OCI-LY1 (cell line): Measurements from ENCODE around the gene POLR2E.

Experiments
- H2AFZ ChIP-seq: fragments of 200-600 bp; sonication (generic), shearing (Covaris generic); 2 replicates; pipeline ENCODE4 v1.6.0; 2014; ENCODE audit warnings: antibody characterized with exemption, mild to moderate bottlenecking, low read length
- H3F3A ChIP-seq: fragments of 200-600 bp; sonication (generic), shearing (Covaris generic); 2 replicates; pipeline ENCODE4 v1.6.0; 2014; ENCODE audit warnings: mild to moderate bottlenecking, antibody characterized with exemption, low read length, moderate library complexity; ENCODE audit not compliant: insufficient read depth
- H3K27ac ChIP-seq: fragments of 200-600 bp; sonication (generic); 2 replicates; pipeline ENCODE4 v1.5.1; 2014; ENCODE audit warnings: low read length, mixed run types, mild to moderate bottlenecking, low read depth; ENCODE audit not compliant: poor library complexity, severe bottlenecking
- H3K27me3 ChIP-seq: fragments of 200-600 bp; sonication (generic); 2 replicates; pipeline ENCODE4 v1.6.0; 2014; ENCODE audit warnings: antibody characterized with exemption, mild to moderate bottlenecking, low read length, moderate library complexity; ENCODE audit not compliant: insufficient read depth
- H3K36me3 ChIP-seq: fragments of 200-600 bp; sonication (generic); 2 replicates; pipeline ENCODE4 v1.6.1; 2014; ENCODE audit warnings: mild to moderate bottlenecking, antibody characterized with exemption, low read length, moderate library complexity, mixed read lengths; ENCODE audit not compliant: insufficient read depth
- H3K4me1 ChIP-seq: fragments of 200-600 bp; sonication (generic); 2 replicates; pipeline ENCODE4 v1.5.1; 2014; ENCODE audit warnings: mild to moderate bottlenecking, low read length, moderate library complexity; ENCODE audit not compliant: insufficient read depth, severe bottlenecking
- H3K4me2 ChIP-seq: fragments of 200-600 bp; sonication (generic), shearing (Covaris generic); 2 replicates; pipeline ENCODE4 v1.6.1; 2014; ENCODE audit warnings: low read length
- H3K4me3 ChIP-seq: fragments of 200-600 bp; sonication (generic); 2 replicates; pipeline ENCODE4 v1.5.1; 2014; ENCODE audit warnings: low read length, low read depth, mild to moderate bottlenecking, mixed read lengths; ENCODE audit not compliant: poor library complexity, severe bottlenecking
- H3K79me2 ChIP-seq: fragments of 200-600 bp; shearing (Covaris generic); 2 replicates; pipeline ENCODE4 v1.6.1; 2016; ENCODE audit warnings: mixed run types, low read length, mixed read lengths; ENCODE audit not compliant: insufficient read depth
- H3K9ac ChIP-seq: fragments of 200-600 bp; sonication (generic), shearing (Covaris generic); 2 replicates; pipeline ENCODE4 v1.6.1; 2014; ENCODE audit warnings: mild to moderate bottlenecking, low read length, mixed read lengths
- H3K9me2 ChIP-seq: fragments of 200-600 bp; sonication (generic), shearing (Covaris generic); 2 replicates; pipeline ENCODE4 v1.6.1; 2014; ENCODE audit warnings: low read depth, mild to moderate bottlenecking, low read length, mixed read lengths
- H3K9me3 ChIP-seq: fragments of 200-600 bp; shearing (Covaris generic); 2 replicates; pipeline ENCODE4 v1.6.1; 2014; ENCODE audit warnings: low read length, mixed read lengths
- H4K20me1 ChIP-seq: fragments of 200-600 bp; sonication (generic), shearing (Covaris generic); 2 replicates; pipeline ENCODE4 v1.6.0; 2016; ENCODE audit warnings: mild to moderate bottlenecking, low read length; ENCODE audit not compliant: insufficient read depth
- CTCF ChIP-seq: fragments of 200-600 bp; sonication (generic), shearing (Covaris generic); IDR thresholded peaks from 2 replicates; pipeline ENCODE4 v1.5.1; 2017; ENCODE audit warnings: mild to moderate bottlenecking, antibody characterized with exemption, low read length, moderate library complexity, mixed read lengths
- EZH2 ChIP-seq: fragments of 200-600 bp; sonication (generic), shearing (Covaris generic); IDR thresholded peaks from 2 replicates; pipeline ENCODE4 v1.8.0; 2017; ENCODE audit warnings: borderline replicate concordance, mixed run types, mild to moderate bottlenecking, antibody characterized with exemption, low read length, moderate library complexity, mixed read lengths

The POLR2E gene

GRCh38 chr19:1108291-1109031 lies 13.3 kb upstream of the POLR2E start:
- no peak overlapping the region for H2AFZ ChIP-seq
- H3K9me3 ChIP-seq: no peaks in the 10 kb centered on the region
- TF ChIP-seq EZH2 (no peak), CTCF (no peak)
- no peak overlapping the region for H3K4me3 ChIP-seq
- no peaks in the 10 kb centered on the region for H3K79me2 ChIP-seq
- no peaks in the 10 kb centered on the region for H3K27me3 ChIP-seq
- no peak overlapping the region for H3K9ac ChIP-seq
- no peaks in the 10 kb centered on the region for H3F3A ChIP-seq
- H3K9me2 ChIP-seq: no peaks in the 10 kb centered on the region
- H3K27ac ChIP-seq: no peak overlapping the region
- H3K36me3 ChIP-seq: peaks cover 14% of the 10 kb centered on the region; the same call in 1 of the 2 replicates
- H3K4me1 ChIP-seq: peaks cover 24% of the 10 kb centered on the region
- H3K4me2 ChIP-seq: no peak overlapping the region
- H4K20me1 ChIP-seq: no peaks in the 10 kb centered on the region

GRCh38 chr19:1107661-1108261 lies 12.6 kb upstream of the POLR2E start:
- Histone ChIP-seq H3K9me3 (no peaks in the 10 kb centered on the region), H4K20me1 (no peaks in the 10 kb centered on the region), H2AFZ (no peak overlapping the region), H3K4me3 (no peak overlapping the region), H3K9ac (no peak overlapping the region), H3K4me1 (peaks cover 29% of the 10 kb centered on the region), H3K4me2 (no peak overlapping the region), H3K9me2 (no peaks in the 10 kb centered on the region), H3F3A (no peaks in the 10 kb centered on the region), H3K27ac (no peak overlapping the region), H3K79me2 (no peaks in the 10 kb centered on the region), H3K36me3 (peaks cover 14% of the 10 kb centered on the region; the same call in 1 of the 2 replicates), H3K27me3 (no peaks in the 10 kb centered on the region)
- no peak for TF ChIP-seq EZH2
- TF ChIP-seq CTCF: no peak

GRCh38 chr19:1106841-1107660 lies 11.9 kb upstream of the POLR2E start:
- Histone ChIP-seq H3K79me2 (no peaks in the 10 kb centered on the region), H2AFZ (no peak overlapping the region), H3K4me2 (no peak overlapping the region), H3K9me3 (no peaks in the 10 kb centered on the region), H3K9ac (no peak overlapping the region), H3K27ac (peak overlapping the region; percentile 43), H4K20me1 (no peaks in the 10 kb centered on the region), H3K4me3 (no peak overlapping the region), H3F3A (no peaks in the 10 kb centered on the region), H3K9me2 (no peaks in the 10 kb centered on the region), H3K4me1 (peaks cover 36% of the 10 kb centered on the region), H3K36me3 (peaks cover 14% of the 10 kb centered on the region; the same call in 1 of the 2 replicates), H3K27me3 (no peaks in the 10 kb centered on the region)
- TF ChIP-seq EZH2 (no peak), CTCF (no peak)
